Adrenal gland (tissue), 12 donors: ENCODE results near the gene TRMT61A. TPM values are rescaled to one million over a fixed set of nuclear protein-coding genes. Genes with fewer than 3 reads are reported as not detected.

Experiments used
- DNase-seq, 7 donors: peaks; one replicate each; pipeline ENCODE4 v3.0.0-alpha.2; 2019 to 2020
- H3K27ac ChIP-seq, 5 donors: fragments of 200-600 bp; sonication (generic) in 4 of 5; 1 replicate in 3 of 5; 2 replicates in 2 of 5; pipeline versions ENCODE4 v1.5.1 to v1.8.0; 2016 to 2020; ENCODE audit warnings: mild to moderate bottlenecking in 1 of 5
- H3K27me3 ChIP-seq: fragments of 200-600 bp; 2 replicates; pipeline ENCODE4 v1.8.0; 2021
- H3K36me3 ChIP-seq, 2 donors: fragments of 200-600 bp; replicated peaks in 1 of 2; 1 replicate in 1 of 2; 2 replicates in 1 of 2; pipeline versions ENCODE4 v1.5.1 to v1.8.0; 2018 to 2022
- H3K4me1 ChIP-seq, 2 donors: fragments of 200-600 bp; replicated peaks in 1 of 2; 1 replicate in 1 of 2; 2 replicates in 1 of 2; pipeline versions ENCODE4 v1.5.1 to v1.8.0; 2018 to 2021
- H3K4me3 ChIP-seq, 4 donors: fragments of 200-600 bp; sonication (generic) in 3 of 4; one replicate each; pipeline ENCODE4 v1.5.1; 2016 to 2018
- H3K9me3 ChIP-seq, 3 donors: fragments of 200-600 bp; sonication (generic) in 1 of 3; replicated peaks in 1 of 3; 1 replicate in 2 of 3; 2 replicates in 1 of 3; pipeline versions ENCODE4 v1.5.1 to v1.8.0; 2016 to 2021
- CTCF ChIP-seq, 6 experiments: fragments of 450-650 bp in 4 of 6; fragments of 200-600 bp in 2 of 6; sonication (generic) in 1 of 6; IDR thresholded peaks; 1 replicate in 5 of 6; 2 replicates in 1 of 6; pipeline versions ENCODE4 v1.5.1 to v1.8.0; 2016 to 2021; ENCODE audit warnings: antibody characterized with exemption in 6 of 6, mild to moderate bottlenecking in 2 of 6, moderate library complexity in 1 of 6
- POLR2A ChIP-seq, 2 donors: fragments of 450-650 bp; IDR thresholded peaks; one replicate each; pipeline ENCODE4 v1.6.1; 2017; ENCODE audit warnings: antibody characterized with exemption in 2 of 2, mild to moderate bottlenecking in 2 of 2, moderate library complexity in 1 of 2
- whole genome bisulfite sequencing, 4 donors: extraction: QIAGEN DNeasy Blood & Tissue Kit in 2 of 4; methylation state at CpG; one replicate each; pipeline versions ENCODE4 v1.1.5 to v1.1.7; 2013 to 2017; 5-methylcytosine and 5-hydroxymethylcytosine counted together
- intact Hi-C, 2 donors: fragments of 100-400 bp; cut with DNase I; formaldehyde crosslinking; loops; one replicate each; pipeline versions ENCODE4 v1.14.1 to v1.15.0; 2022 to 2023
- polyA plus RNA-seq, 3 donors: library from polyadenylated mRNA; stranded (reverse); fragments of 200-250 nt in 2 of 3; fragments of 350-450 nt in 1 of 3; fragmentation: Illumina TruSeq in 1 of 3; extraction: RNeasy Lipid Tissue Mini Kit (QIAGEN cat#74804) in 1 of 3; gene quantifications; one replicate each; pipeline ENCODE4 v1.2.3, GENCODE V29; 2013 to 2014
- total RNA-seq, 9 donors: library from RNA; depleted of rRNA in 4 of 9; stranded (reverse); fragments of >200 nt in 4 of 9; fragments of 120-200 nt in 1 of 9; fragmentation: NEBNext Ultra II Directional in 1 of 9; extraction: Animal tissue kit (Norgen Biotek cat#: 25700) in 1 of 9; gene quantifications; one replicate each; pipeline versions ENCODE4 v1.1.0 to v1.2.4, GENCODE V29; 2013 to 2023
- donor health status: healthy with polysubstance abuse.
- donor health status: Bipolar disorder and iron deficiency.
- donor health status: DM: yes; HTN: yes; CAD: no.
- donor health status: DM: no; HTN: no; CAD: no.
- donor health status: DM: no; HTN: no; CAD: no.
- donor health status: DM: yes; HTN: yes; CAD: no.

TRMT61A gene
- total and polyA plus RNA-seq, 12 donors, result 2.5 to 26.0 (median 13.5) TPM

- 83 to 94% (median 86%) methylated on average over 11 to 18 of the region's 18 CpGs for WGBS, 4 donors
- H3K4me1 ChIP-seq, result peaks cover 2 to 22% of the 10 kb centered on the region in 2 donors
- no peak overlapping the region for H3K4me3 ChIP-seq
- DNase-seq, result peak in 2 of 7 donors; percentile 16 to 17
- peaks cover 0 to 5% of the 10 kb centered on the region in 2 donors for H3K36me3 ChIP-seq
- H3K27me3 ChIP-seq, result no peaks in the 10 kb centered on the region
- TF ChIP-seq POLR2A (IDR thresholded peaks at IDR 0.05) (no peak), CTCF (IDR thresholded peaks at IDR 0.05) (no peak)
- no peak overlapping the region for H3K27ac ChIP-seq
- intact Hi-C loops, result no loop called here
- H3K9me3 ChIP-seq, result no peaks in the 10 kb centered on the region
These were observed 14.2 kb upstream of the TRMT61A start for GRCh38 chr14:103514596-103515421.

GRCh38 chr14:103516426-103517173, 12.4 kb upstream of the TRMT61A start:
- no peaks in the 10 kb centered on the region for H3K36me3 ChIP-seq
- H3K27me3 ChIP-seq, result no peaks in the 10 kb centered on the region
- TF ChIP-seq CTCF (IDR thresholded peaks at IDR 0.05) (no peak), POLR2A (IDR thresholded peaks at IDR 0.05) (no peak)
- peak in 1 of 7 donors; percentile 14 for DNase-seq
- peaks cover 11 to 39% of the 10 kb centered on the region in 2 donors for H3K4me1 ChIP-seq
- intact Hi-C loops, result no loop called here
- 69 to 75% (median 73%) methylated on average over 10 of the region's 10 CpGs for WGBS, 4 donors
- H3K9me3 ChIP-seq, result no peaks in the 10 kb centered on the region
- no peak overlapping the region for H3K27ac ChIP-seq
- no peak overlapping the region for H3K4me3 ChIP-seq

DNA sequence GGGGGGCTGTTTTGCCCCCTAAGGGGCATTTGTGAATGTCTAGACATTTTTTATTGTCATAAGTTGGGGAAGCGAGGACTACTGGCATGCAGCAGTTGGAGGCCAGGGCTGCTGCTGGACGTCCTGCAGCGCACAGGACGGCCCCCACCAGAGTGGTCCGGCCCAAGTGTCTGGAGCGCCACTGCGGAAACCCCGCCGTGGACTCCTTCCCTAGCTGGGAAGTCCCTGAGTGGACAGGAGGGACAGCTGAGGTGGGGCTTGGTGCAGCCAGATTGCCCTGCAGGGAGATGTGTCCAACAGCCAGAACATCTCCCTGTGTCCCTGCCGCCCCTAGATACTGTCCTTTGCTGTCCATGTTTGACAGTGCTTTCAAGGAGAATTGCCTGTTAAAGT, 11.8 kb upstream of the TRMT61A start:
- DNase-seq, result peak in 1 of 7 donors; percentile 14
- TF ChIP-seq CTCF (IDR thresholded peaks at IDR 0.05) (no peak), POLR2A (IDR thresholded peaks at IDR 0.05) (no peak)

DNA sequence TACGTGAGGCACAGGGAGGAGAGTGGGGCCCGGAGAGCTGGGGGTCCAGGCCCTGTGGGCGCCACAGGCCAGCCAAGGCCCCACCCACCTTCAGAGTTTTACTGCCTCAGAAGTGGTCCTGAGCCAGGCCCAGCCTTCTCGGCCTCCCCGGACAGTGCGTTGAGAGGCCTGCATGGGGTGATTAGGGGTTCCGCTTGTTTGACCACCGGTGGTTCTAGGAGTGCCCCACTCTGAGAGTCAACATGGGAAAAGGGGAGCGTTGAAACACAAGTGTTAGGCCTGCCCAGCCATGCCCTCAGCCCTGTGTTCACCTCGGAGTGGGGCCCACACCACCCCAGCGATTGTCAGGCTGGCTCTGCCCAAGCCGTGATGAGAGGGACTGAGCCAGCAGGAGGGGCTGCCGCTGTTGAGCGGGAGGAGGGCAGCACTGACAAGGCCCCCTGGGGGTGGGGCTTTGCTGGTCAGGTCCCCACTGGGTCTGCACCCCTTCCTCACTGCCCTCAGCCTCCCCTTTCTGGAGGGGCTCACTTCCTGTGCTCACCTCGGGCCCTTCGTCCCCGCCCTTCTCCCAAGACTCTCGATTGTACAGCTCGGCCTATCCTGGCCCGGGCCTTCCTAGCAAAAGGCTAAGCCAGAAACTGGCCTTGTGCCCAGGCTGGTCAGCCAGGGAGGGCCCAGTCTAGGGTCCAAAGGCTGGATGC, 11.1 kb upstream of the TRMT61A start:
- H3K27ac ChIP-seq, result peak overlapping the region in 4 of 5 donors; percentile 5 to 89 (median 51)
- 38 to 56% (median 42%) methylated on average over 10 to 20 of the region's 20 CpGs for WGBS, 4 donors

More for the DNA sequence above, 11.8 kb upstream of the TRMT61A start:
- Histone ChIP-seq H3K4me1 (peaks cover 16 to 45% of the 10 kb centered on the region in 2 donors), H3K27me3 (no peaks in the 10 kb centered on the region), H3K9me3 (no peaks in the 10 kb centered on the region), H3K36me3 (no peaks in the 10 kb centered on the region), H3K4me3 (no peak overlapping the region), H3K27ac (no peak overlapping the region)
- WGBS, 4 donors, result 74 to 100% (median 83%) methylated on average over 1 to 10 of the region's 10 CpGs
- intact Hi-C loops, result no loop called here

More for the DNA sequence above, 11.1 kb upstream of the TRMT61A start:
- peak in 5 of 7 donors; percentile 45 to 69 (median 63) for DNase-seq
- H3K27me3 ChIP-seq, result no peaks in the 10 kb centered on the region
- H3K4me3 ChIP-seq, result no peak overlapping the region
- H3K36me3 ChIP-seq, result no peaks in the 10 kb centered on the region
- intact Hi-C loops, result no loop called here
- H3K9me3 ChIP-seq, result no peaks in the 10 kb centered on the region
- no peak for TF ChIP-seq CTCF (IDR thresholded peaks at IDR 0.05)
- no peak for TF ChIP-seq POLR2A (IDR thresholded peaks at IDR 0.05)
- peaks cover 18 to 42% of the 10 kb centered on the region in 2 donors for H3K4me1 ChIP-seq
